Right renal cortex interstitium (tissue), 3 donors: ENCODE data around the gene PRXL2B. TPM values are rescaled to one million over a fixed set of nuclear protein-coding genes. Genes with fewer than 3 reads are reported as not detected.

Experiments
- DNase-seq, 3 donors: peaks; one replicate each; pipeline ENCODE4 v3.0.0-alpha.2; 2013; ENCODE audit warnings: low read depth in 3 of 3, low spot score in 2 of 3
- polyA plus RNA-seq, 3 donors: library from polyadenylated mRNA; unstranded; fragments of 120-200 nt; gene quantifications; one replicate each; pipeline ENCODE4 v1.2.1, GENCODE V29; 2013; ENCODE audit not compliant: insufficient read length in 3 of 3

PRXL2B gene
- polyA plus RNA-seq, 3 donors, result 33.1 to 41.6 (median 39.1) TPM

DNA sequence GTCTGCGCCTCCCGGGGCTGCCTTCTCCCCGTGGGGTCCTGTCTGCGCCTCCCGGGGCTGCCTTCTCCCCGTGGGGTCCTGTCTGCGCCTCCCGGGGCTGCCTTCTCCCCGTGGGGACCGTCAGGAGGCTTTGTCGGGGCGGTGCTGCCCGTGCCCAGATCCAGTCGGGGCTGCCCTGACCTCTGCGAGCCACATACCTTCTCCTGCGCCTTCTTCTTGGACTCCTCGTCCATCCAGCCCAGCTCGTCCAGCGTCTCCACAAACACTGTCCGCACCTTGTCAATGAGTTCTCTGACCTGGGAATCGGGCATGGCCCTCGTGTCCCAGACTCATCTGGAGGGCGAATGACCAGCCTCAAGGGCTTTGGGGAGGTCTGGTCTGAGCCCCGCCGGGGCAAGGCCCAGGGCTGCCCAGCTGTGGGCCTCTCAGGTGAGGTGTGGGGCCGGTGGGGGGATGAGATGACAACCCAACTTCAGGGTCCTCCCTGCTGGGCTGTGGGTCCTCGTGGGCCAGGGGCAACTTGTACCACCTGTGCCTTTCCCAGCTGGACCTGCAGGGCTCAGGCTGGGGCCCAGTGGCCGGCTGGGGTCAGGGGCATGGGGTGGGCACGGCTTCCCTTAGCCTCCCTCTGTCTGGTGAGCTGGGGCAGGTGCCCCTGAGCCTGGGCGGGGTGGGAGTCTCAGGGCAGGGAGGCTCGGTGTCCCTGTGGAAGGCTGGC, 9.4 kb downstream of the PRXL2B start:
- DNase-seq, result no peak

DNA sequence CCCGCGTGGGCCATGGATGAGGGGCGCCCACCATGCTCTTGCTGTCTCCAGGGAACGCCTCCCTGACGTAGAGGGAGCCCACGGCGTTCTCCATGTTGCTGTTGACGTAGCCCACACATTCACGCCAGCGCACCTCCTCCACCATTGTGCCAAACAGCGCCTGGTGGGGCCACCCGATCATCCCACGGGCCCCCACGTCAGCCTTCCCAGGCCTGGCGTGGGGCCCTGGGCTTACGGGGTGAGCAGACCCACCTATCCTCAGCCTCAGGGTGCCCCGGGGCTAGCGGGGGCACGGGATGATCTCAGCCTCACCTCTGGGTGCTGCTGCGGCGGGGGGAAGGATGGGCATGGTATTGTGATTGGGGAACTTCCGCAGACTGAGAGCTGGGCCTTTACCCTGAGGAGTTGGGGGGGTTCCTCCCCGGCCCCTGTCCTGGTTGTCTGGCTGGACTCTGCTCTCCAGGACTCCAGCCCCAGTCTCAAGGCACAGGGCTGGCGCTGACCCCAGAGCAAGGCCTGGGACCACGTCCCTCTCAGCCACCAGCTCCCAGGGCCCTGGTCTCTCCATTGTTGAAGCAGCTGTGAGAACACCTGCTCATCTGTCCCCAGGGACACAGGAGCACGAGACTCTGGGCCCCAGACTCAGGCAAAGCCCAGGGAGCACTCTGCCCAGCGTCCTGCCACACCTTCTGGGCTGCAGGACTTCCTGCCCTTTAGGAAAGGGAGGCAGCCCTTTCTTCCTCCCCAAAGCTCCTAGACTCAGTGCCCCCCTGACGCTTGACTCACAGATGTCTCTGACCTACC, 10.2 kb downstream of the PRXL2B start:
- no peak for DNase-seq

DNA sequence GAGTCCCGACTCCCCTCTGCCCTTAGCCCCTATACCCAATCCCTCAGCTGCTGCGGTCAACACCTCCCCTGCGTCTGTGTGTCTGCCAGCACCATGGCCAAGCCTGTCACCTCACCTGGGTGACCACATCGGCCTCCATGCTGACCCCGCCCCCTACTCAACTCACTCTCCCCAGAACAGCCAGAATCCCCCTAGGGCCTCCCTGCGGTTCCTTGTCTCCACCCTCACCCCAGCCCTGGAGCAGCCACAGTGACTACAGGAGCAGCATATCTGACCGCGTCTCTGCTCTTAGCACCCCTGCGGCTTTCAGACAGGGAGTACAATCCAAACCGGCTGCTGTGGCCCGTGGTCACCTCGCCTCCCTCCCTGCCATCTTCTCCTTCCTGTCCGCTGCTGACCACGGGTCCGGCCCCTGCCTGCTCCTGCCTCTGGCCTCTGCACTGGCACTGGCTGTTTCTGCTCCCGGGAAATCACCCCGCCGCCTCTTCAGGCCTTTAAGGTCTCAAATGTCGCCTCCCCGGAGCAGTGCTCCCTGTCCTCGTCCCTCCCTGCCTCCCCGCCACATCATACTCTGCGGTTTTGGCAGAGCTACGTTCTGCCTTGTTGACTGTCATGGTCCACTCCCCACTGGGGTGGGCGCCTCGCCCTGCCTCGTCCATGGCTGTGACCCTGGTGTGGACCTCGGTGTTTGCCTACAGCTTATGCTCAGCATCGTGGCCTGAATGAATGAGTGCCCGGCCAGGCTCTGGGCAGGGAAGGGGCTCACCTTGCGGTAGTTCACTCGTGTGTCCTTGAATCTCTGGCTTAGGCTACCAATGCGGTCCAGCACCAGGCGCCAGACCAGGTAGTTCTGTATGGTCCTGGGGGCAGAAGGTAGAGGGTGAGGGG, 11.1 kb downstream of the PRXL2B start:
- no peak for DNase-seq

DNA sequence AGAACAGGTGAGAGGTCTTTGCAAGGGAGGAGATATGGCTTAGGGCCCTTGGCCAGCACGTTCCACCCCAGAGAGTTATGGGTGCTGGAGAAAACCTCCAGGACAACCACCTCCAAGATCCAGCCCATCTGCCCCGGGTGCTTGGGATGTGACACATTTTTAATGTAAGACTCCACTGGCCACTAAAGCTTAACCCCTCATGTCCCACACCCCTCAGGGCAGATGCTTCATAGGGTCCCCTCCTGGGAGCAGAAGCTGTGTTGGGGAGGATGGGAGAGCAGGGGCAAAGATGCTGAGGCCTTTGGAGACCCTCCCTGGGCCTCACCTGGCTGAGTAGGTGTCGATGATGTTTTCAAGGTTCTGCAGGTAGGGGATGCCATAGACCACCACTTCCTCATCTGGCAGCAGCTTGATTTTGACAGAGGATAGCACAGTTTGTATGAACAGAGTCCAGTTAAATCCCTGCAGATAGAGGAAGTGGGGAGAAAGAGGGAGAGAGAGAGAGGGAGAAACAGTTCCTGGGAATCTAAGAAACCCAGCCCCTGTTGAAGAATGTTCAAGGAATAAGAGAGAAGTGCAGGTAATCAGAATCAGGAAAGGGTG, 11.9 kb downstream of the PRXL2B start:
- DNase-seq, result no peak

DNA sequence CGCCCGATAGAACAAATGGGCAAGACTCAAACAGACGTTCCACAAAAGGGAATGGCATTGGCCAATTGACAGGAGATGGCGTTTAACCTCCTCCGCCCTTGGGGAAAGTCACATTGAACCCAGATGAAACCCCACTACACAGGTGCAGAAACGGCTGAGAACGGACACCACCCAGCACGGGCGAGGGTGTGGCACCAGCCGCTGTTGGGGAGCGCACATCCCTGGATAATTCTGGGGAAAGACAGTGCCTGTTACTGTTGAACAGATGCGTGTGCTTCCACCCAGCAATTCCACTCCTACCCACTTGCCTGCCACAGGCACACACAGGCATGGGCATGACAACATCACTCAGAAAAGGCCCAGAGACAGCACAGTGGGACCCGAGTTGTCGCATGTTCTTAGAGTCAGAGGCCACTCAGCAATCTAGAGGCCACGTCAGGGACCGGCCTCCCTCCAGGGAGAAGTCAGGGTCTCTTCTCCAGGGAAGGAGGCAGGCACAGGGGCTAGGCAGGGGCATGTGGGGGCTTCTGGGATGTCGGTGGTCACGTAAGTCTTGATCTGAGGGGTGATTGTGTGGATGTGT, 15.2 kb downstream of the PRXL2B start:
- DNase-seq, result no peak

DNA sequence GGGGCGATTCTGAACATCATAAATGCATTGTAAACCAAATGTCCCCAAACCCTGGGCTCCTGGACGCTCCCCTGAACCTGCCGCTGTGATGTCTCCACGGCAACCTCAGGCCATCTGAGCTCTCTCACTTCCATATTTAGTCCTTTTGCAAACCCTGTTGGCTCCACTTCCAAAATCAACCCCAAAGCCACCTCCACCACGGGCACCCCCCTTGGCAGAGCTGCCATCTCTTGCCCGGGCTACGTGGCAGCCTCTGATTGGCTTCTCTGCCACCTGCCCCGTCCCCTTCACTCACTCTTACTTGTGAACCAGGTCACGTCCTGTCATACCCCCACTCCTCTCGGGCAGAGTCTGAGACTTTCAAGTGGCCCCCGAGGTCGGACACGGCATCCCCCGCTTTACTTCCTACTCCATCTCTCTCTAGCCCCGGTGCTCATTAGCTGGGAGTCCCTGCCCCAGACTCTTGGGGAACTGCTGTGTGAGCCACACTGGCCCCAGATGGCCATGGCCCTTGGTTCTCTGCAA, 15.8 kb downstream of the PRXL2B start:
- no peak for DNase-seq

DNA sequence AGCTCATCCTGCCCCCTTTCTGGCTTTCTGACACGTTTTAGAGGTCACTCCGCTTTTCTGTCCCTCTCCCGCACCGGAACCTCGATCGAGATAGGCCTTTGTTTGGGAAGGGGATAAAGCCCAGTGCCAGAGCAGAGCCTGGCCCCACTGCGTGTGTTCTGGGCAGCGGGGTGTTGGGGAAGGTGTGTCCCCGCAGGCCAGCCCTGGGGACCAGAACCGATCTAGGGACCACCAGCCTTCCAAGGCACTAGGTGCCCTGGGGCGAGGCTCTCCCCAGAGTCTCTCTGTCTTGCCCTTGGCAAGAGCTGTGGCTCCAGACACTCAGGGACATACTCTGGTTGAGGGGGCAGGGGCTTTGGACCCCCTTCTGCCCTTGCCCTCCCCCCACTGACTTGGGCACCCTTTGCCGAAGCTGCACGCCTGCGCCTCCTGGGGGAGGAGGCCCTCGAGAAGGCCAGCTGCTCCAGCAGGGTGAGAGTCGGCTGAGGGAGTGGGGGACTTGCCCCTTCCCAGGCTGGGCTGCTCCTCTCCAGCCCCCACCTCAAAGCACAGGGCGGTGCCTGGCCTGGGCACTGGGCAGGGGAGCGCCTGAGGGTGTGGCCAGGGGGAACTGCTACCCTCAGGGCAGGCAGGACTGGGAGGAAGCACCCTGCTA, 16.4 kb downstream of the PRXL2B start:
- DNase-seq, result no peak

DNA sequence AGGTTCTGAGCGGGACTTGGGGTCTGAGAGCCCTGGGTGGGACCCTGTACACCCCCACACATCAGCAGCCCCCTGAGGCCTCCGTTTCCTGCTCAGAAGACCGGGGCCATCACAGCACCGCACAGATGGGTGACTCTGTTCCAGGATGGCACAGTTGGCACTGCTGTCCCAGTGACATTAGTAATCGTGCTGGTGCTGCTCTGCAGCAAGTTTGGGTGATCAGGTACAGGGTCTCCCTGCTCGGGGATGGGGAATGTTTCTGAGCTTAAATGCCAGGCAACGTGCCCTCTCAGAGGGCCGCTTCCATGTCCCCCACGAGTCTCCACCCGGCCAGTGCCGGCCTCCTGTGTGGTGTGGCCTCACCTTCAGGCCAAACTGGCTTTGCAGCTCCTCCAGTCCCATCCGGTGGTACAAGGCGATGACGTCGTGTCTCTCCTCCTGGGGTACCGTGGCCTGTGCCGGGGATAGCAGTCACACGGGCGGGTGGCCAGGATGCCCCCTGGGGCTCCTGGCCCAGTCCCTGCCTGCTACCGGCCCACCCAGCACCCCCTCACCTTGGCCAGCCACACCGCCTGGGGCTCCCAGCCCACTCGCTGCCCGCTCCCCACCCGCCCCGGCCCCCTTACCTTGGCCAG, 17.1 kb downstream of the PRXL2B start:
- no peak for DNase-seq

DNA sequence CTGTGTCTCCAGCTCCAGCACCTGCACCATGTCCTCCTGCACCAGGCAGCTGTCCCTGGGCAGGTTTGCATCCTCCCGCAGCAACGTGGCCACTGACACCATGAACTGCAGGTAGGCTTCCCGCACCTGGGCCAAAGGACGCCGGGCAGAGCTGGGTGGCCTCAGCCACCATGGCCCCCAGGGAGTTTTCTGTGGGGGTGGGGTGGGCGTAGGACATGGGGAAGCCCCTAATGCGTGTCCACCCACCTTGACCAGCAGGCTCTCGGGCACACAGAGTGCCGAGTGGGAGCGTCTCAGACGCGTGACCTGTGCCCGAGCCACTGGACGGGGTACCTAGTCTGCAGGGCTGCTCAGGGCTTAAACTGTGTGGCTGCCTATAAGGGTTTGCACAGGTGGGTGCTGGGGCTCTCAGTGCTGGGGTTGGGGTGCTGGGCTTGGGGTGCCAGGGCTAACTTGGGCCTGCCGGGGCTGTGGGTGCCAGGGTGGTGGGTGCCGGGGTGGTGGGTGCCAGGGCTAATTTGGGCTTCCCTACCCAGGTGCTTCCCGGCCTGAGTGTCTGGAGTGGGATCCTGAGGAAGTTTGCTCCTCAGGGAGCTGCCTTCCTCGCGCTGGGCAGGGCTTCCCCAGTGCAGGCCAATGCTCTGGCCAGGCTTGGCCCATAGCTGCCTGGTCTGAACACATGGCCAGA, 17.7 kb downstream of the PRXL2B start:
- no peak for DNase-seq

DNA sequence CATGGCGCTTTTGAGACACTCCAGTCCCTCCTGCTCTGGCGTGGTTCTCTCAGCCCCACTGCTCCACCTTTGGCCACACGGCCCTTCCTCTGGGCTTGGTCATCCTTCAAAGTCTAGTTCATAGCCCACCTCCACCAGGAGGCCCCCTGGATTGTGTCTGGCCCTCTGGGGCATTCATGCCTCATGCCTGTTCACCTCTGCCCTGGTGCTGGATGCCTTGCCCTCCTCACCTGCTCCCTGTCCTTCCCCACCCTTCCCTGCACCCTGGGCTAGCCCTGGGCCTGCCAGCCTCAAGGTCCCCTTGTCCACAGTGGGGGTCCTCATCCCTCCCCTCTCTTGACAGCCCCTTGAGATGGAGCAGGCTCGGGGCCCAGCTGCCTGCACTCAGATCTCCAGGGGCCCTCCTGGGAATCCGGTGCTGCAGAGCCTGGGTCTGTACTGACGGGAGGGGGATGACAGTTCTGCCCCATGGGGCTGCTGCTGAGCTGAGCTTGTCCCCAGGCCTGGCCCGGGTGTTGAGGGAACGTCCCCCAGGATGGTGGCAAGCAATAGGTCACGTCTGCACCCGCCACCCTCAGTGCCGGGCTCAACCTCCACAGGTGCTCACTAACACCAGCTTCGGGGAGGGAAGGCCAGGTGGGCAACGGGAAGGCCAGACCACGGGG, 18.4 kb downstream of the PRXL2B start:
- no peak for DNase-seq

DNA sequence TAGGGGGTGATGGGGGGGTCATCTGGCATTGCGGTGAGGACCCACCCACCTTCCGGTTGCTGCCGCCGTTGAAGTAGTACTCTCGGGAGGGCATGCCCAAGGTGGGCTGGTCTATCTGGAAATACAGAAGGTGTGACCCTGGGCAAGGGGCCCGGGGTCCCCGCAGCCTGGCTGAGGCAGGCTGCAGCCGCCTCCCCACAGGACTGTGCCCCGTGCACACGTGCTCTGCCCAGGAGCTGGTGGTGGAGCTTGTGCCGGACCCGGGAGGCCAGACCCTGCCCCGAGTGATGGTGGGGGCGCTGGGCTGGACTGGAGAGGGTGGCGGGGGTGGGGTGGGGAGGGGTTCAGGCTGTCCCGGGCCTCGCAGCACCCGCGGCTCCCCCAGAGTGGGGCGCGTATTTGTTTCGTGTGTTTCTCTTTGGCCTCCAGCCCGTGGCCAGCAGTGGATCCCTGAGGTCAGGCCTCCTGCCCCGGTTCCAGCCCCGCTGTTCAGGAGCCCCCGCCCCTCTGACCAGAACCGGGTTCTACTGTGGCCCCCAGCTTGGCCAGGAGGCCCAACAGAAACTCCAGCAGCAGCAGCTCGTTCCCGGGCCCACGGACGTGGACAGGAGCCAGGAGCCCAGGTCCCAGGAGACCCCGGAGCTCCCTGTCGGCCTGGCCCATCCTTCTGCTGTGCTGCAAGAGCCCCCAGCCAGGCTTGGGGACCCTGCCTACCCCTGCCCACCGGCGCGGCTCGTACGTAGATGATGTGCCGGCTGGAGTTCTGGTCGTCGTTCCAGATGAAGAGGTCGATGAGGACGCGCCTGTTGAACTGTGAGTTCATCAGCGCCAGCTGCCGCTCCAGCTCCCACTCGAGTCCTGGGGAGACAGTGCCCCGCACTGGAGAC, 19.2 kb downstream of the PRXL2B start:
- no peak for DNase-seq

DNA sequence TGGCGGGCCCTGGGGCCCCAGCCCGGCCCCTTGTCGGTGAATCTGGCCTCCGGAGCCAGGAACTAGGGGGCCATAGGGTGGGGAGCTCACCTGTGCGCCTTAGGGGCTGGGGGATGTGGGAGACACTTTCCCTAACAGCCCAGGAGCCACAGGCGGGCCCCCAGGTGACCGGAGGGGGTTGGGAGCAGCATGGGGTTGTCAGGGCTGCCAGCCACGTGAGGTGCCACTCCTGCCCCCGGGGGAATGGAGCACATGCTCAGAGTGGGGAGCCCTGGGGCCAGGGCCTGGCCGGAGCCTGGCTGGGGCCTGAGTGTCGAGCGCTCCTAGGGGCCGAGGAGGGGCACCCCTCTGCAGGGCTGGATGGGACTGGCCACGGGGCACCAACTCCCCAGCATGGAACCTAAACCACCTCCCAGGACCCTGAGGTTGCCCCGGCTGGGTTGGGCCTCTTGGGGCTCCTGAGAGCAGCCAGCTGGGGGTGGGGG, 19.9 kb downstream of the PRXL2B start:
- DNase-seq, result no peak

DNA sequence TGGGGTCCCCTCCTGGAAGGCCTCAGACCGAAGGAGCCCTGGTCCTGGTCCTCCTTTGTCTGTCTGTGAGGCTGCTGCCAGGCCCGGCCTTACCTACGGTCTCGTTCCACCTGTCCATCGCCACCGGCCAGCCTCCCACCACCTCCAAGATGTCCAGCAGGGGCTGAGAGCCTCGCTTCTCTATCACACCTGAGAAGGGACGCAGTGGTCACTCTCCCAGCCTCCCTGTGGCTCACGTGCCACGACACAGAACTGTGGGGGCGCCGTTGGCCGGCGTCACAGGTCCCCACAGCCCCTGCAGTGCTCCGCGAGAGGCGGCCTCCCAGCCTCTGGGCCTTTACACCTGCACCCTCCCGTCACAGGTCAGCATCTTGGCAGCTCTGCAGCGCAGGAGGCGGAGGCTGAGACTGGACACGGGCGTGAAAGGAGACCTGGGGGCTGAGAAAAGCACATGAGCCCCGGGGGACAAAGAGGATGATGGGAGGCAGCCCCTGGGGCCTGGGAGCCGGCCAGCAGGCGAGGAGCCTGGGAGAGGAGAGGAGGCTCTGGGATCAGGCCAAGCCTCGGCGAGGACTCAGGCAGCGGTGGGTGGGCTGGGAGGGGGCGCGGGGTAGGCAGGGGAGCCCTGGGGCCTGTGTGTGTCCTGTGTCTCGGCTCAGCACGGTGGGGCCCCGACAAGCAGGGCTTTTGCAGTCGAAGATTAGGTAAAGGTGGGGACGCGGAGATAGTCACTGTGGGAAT, 20.5 kb downstream of the PRXL2B start:
- DNase-seq, result no peak

DNA sequence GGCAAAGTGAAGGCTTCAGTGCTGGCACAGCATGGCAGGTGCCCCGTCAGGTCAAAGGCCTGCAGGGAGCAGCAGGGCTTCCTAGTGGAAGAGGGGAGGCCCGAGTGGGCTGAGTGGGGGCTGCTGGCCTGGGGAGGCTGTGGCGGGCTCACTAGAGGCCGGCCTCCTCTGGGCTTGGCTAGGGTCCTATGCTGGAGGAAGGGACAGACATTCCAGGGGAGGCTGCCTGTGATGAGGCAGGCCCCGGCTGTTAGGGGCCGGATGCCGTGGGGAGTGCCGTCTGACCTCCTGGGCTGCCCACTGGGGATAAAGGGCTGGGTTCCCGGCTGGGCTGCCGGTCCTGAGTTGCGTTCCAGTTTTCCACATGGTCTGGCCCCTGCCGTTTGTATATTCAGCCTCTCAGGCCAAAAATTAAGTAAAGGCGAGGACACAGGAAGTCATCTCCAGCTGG, 21.1 kb downstream of the PRXL2B start:
- DNase-seq, result no peak

DNA sequence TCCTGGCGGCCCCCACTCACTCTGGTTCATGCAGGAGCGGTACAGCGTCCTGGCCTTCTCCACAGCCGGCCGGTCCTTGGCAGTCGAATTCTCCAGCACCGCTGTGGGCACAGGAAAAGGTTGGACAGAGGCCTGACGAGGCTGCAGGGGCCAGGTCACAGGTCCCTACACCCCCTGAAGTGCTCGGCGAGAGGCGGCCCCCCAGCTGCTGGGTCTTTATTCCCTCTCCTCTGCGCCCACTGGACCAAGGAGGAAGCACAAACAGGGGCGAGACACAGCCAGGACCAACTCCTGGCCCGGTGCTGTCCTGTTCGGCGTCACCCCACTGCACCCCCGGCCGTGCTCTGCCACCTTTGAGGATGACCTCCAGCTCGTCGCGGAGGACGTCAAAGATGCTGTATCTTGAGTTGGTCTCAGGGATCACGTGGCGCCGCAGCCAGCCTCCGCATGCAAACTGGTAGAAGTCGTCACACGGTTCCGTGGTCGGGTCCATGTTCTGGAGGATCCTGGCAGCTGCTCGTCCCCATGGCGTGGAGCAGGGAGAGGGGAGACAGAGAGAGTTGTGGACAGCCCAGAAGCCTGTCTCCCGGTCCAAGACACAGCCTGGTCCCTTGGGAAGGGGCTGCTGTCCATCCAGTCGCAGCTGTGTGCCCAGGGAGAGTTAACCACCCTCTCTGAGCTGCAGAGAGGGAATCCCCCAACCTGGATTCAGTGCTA, 22.9 kb downstream of the PRXL2B start:
- DNase-seq, result no peak
